Measurements from ENCODE around the gene HSDL2.
"Not testable (repeated sequence)": the region's sequence is repeated elsewhere in the genome, so short reads cannot be mapped to it uniquely, and the experiment has no call there.

HSDL2 gene

GRCh38 chr9:112367465-112367864 is 12.4 kb upstream of the HSDL2 start:
- no peak for DNase-seq

- no peak for DNase-seq
Observed at GRCh38 chr9:112369817-112370216, 10.1 kb upstream of the HSDL2 start.

- no peak for DNase-seq
Observed at GRCh38 chr9:112371060-112371459, 8.8 kb upstream of the HSDL2 start.

GRCh38 chr9:112373666-112374065 is 6.2 kb upstream of the HSDL2 start:
- DNase-seq, result not testable (repeated sequence)

- DNase-seq, result not testable (repeated sequence)
Observed at GRCh38 chr9:112374232-112374631, 5.7 kb upstream of the HSDL2 start.

GRCh38 chr9:112375361-112375760 is 4.5 kb upstream of the HSDL2 start:
- DNase-seq, result no peak

- DNase-seq, result no peak
Observed at GRCh38 chr9:112377087-112377486, 2.8 kb upstream of the HSDL2 start.

GRCh38 chr9:112377684-112378327 is 2.1 kb upstream of the HSDL2 start:
- no peak for DNase-seq

- no peak for DNase-seq
Observed at GRCh38 chr9:112378328-112379176, 1.4 kb upstream of the HSDL2 start.

- DNase-seq, result peak; percentile 97
Observed at GRCh38 chr9:112379177-112380101, 469 bp upstream of the HSDL2 start.

- no peak for DNase-seq
Observed at GRCh38 chr9:112380825-112381221, 915 bp downstream of the HSDL2 start.

GRCh38 chr9:112382066-112382465 is 2.2 kb downstream of the HSDL2 start:
- no peak for DNase-seq

GRCh38 chr9:112382501-112383364 is 2.8 kb downstream of the HSDL2 start:
- no peak for DNase-seq

- DNase-seq, result no peak
Observed at GRCh38 chr9:112384219-112384618, 4.3 kb downstream of the HSDL2 start.

- DNase-seq, result peak; percentile 23
Observed at GRCh38 chr9:112384690-112385089, 4.8 kb downstream of the HSDL2 start.

GRCh38 chr9:112387115-112387514 is 7.2 kb downstream of the HSDL2 start:
- DNase-seq, result no peak

GRCh38 chr9:112389897-112390296 is 10.0 kb downstream of the HSDL2 start:
- not testable (repeated sequence) for DNase-seq

GRCh38 chr9:112391936-112392560 is 12.1 kb downstream of the HSDL2 start:
- not testable (repeated sequence) for DNase-seq

GRCh38 chr9:112393146-112393545 is 13.2 kb downstream of the HSDL2 start:
- not testable (repeated sequence) for DNase-seq

GRCh38 chr9:112396416-112396815 is 16.5 kb downstream of the HSDL2 start:
- no peak for DNase-seq

- DNase-seq, result no peak
Observed at GRCh38 chr9:112396872-112397271, 17.0 kb downstream of the HSDL2 start.
